GM21825 (cell line): ENCODE results near the gene ELL.
A peak's percentile ranks its signal among the peaks of the same experiment; 100 is the strongest.

ENCODE experiments used
- ATAC-seq: cut with Tn5 transposase; IDR thresholded peaks from one replicate; pipeline ENCODE4 v1.9.1; 2021; ENCODE audit warnings: mild to moderate bottlenecking, moderate library complexity; ENCODE audit not compliant: unreplicated experiment

Gene ELL

GRCh38 chr19:18490728-18491127, 31.1 kb downstream of the ELL start:
- ATAC-seq = no peak

GRCh38 chr19:18489627-18490184, 32.2 kb downstream of the ELL start:
- no peak for ATAC-seq

GRCh38 chr19:18488838-18489626, 32.8 kb downstream of the ELL start:
- no peak for ATAC-seq

DNA sequence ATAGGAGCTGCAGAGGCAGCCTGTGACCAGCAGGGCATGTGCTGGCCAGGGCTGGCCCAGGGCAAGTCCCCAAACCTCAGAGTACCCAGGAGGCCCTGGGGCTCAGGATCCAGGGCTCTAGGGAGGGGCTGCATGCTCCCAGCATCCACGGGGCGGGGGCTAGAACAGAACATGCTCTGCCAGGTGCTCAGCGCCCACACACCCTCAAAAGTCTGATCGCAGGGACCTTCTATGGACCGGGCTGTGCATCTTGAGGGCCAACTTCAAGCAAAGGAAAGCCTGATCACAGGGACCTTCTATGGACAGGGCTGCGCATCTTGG, 33.5 kb downstream of the ELL start:
- ATAC-seq = no peak

DNA sequence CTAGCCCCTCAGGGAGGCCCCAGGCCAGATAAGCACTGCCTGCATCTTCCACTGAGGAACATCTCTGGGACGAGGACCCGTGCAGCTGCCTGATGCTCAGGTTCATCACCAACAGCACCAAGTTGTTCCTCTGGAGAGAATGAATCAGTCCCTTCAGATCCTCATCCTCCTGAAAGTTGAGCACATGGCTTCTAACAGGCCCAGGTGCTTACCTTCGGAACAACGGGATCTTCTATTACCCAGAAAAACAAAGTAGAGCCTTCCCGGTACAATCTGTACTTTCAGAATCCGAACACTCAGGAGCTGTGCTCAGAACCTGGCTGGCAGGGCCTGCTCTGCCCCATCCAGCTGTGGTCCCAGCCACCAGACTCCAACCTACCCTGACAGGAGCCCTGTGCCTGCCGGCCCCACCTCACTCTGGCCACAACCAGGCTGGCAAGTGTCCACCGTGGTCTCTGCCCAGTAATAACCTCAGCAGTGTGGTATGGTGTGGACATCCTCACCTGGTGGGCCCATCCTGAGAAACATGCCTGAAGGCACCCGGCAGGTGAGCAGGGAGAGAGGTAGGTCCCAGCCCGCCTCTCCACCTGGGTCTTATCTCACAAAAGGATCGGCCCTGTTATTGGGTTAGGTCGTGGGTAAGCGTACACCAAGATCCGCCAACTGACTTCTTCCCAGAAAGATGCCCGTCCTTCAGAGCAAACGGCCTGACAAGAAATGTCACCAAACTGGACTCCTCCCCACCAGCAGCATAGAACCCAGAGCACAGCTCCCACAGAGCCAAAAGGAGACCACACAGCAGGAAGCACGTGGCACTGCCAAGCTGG, 34.1 kb downstream of the ELL start:
- ATAC-seq = no peak

DNA sequence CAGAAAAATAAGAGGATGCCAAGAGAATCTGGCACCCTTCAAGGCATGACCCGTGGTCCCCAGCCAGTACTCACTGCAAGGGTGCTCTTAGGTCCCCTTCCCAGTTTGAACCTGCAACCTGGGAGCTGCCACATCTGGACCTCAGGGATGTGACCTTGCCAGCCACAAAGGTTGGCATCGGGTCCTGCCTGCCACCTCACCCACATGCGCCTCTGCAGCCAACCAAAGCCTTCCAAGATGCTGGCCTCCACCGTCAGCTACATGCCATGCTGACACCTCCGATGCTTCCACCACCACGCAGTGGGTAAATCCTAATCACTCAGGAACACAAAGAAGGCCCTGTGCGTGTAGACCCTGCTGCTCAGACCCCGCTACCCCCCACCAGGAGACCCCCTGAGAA, 35.1 kb downstream of the ELL start:
- no peak for ATAC-seq

DNA sequence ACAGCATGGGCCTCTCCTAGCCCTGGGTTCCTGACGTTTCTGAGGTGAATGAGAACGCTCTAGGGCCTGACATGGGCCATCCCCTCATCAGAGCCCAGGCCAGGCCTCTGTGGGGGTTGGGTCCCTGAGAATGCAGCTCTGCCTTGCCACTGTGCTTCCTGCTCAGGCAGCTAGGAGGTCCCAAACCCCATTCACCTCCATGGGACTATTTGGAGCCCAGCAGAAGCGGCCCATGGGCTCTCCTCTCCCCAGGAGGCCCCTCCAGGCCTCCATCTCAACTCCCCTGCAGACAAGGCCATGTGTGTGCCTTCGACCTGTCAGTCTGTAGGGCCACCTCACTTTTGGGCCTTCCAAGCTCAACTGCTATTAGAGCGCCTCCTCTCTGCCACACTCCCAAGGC, 36.9 kb downstream of the ELL start:
- ATAC-seq = no peak

DNA sequence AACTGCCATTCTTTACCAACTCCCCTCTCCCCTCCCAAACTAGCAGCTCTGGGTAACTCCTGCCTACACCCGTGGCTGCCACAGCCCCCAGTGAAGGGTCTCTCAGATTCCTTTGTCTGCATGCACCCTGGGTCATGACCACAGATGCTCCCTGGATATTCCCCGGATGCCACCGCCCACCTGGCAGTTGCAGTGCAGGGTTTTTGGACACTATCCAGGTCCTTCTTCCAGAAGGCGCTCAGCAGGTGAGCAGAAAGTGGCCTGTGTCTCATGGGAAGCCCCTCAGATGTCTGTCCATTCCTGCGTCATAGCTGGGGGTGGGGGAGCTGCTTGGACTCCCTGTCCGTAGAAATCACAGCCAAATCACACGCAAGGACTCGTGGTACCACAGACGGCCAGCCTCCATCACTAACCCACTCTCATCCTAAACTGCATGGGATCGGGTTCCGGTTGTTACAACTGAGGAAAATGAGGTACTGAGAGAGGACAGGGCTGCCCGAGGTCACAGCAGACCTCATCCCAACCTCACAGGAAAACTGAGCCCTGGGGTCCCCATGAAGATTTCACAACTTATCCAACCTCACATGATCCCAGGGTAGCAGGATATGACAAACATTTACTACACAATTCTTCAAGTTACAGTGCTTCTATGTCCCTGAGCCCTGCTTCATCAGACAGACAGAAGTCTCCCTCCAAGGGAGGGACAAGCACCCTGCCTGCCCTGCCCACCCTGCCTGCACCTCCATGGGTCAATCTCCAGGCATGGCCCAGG, 38.6 kb downstream of the ELL start:
- ATAC-seq = no peak

DNA sequence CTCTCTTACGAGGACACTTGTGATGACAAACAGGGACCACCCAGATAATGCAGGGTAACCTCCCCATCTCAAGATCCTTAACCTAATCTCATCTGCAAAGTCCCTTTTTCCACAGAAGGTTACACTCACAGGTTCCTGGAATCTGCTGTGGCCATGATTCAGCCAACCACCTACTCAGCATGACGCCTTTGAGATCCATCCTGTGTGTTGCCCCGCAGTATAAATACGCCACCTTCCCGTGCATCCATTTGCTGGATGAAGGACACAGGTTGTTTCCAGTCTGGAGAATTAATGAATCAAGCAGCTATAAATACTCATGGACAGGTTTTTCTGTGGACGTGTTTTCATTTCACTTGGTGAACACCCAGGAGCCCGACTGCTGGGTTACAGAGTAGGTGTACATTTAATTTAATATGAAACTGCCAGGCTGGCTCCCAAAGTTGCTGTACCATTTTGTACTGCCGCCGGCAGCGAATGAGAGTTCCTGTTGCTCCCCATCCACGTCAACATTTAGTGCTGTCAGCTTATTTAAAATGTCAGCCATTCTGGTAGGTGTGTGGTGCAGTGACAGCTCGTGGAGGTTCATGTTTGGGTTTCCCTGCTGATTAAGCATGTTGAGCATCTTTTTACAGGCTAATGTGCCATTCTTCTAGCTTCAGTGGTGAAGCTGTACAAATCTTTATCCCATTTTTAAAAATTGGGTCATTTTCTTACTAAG, 40.2 kb downstream of the ELL start:
- ATAC-seq = no peak

- no peak for ATAC-seq
These were observed 41.7 kb downstream of the ELL start for GRCh38 chr19:18480006-18480691.

- peak; percentile 78 for ATAC-seq
These were observed 43.1 kb downstream of the ELL start for GRCh38 chr19:18478545-18479311.

DNA sequence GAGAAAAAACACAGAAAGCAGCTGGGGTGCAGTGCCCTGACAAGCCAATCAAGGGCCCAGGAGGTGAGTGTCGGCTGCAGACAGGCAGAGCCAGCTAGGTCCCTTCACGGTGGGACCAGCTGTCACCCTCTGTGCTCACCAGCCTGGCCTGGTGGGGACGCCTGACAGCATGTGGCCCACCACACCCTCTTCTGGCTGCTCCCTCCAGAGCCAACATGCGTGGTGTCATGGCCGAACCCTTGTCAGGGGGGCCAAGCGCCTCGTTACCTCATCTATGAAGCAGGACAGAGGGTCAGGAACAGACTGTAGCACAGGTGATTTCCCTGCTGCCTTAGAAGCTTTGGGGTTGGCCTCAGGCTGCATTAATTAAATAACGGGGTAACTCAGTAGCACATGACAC, 43.9 kb downstream of the ELL start:
- ATAC-seq = peak; percentile 12

- ATAC-seq = no peak
These were observed 44.7 kb downstream of the ELL start for GRCh38 chr19:18477042-18477779.

- ATAC-seq = no peak
These were observed 45.3 kb downstream of the ELL start for GRCh38 chr19:18476507-18477041.

DNA sequence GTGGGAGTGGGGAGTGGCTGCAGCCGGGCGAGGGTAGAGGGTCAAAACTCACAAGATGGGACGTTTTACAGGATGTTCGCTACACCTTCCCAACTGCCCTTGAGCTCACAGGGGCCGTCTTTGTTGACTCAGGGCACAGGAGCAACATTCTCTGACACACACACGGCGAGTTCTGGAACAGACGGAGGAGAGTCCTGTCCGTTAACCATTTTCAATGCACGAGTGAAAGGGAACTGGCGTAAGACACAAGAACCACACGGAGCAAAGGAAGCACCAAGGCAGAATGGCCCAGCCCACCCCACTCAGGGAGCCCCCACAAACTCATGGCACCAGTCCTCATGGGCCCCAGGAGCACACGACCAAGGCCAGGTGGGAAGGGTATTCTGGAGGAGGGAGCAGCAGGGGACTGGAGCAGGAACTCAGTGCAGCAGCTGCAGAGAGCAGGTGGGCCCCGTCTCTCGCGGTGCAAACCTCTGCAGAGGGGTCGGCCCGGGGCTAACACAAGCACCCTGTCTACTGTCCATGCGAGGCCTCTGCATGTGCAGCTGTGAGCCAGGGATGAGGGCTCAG, 46.0 kb downstream of the ELL start:
- no peak for ATAC-seq

GRCh38 chr19:18475004-18475453, 46.8 kb downstream of the ELL start:
- ATAC-seq = no peak

DNA sequence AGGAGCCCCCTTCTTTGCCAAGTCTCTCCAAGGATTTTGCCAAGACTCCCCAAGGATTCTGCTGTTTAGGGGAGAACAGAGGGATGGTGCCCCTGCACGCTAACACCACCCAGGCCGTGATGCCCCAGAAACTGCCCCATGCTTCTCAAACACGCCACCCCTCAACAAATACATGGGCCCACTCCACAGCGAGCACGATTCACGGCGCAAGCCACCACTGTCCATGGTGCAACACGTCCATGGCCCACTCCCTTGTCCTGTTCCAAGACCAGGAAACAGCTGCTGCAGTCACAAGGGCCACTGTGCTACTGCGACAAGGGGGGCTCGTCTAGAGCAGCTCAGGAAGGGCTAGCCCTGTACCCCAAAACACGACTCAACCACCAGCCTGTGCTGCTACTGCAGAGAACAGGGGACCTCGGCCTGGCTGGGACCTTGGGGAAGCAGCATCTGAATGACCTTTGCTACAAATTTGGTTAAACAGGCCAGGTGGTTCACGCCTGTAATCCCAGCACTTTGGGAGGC, 47.4 kb downstream of the ELL start:
- ATAC-seq = no peak

DNA sequence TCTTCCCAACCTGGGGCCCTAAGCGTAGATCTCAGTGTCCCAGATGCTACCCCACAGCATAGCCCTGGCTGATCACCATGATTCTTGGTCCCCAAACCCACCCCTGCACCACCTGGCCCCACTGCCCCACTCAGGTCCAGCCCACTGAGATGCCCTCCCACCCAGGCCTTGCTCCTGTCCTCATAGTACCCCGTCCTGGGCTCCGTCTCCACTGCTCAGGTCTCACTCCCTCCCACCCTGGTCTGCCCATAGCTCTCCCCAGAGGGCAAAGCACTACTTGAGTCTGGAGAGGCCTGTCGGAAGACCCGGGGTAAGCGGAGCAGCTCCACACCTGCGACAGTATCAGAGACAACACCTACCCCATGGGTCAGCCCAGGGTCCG, 48.2 kb downstream of the ELL start:
- no peak for ATAC-seq
